Measurements from ENCODE around the gene OTOP1.
"Not testable (repeated sequence)": the region's sequence is repeated elsewhere in the genome, so short reads cannot be mapped to it uniquely, and the experiment has no call there.

Gene OTOP1, protein sequence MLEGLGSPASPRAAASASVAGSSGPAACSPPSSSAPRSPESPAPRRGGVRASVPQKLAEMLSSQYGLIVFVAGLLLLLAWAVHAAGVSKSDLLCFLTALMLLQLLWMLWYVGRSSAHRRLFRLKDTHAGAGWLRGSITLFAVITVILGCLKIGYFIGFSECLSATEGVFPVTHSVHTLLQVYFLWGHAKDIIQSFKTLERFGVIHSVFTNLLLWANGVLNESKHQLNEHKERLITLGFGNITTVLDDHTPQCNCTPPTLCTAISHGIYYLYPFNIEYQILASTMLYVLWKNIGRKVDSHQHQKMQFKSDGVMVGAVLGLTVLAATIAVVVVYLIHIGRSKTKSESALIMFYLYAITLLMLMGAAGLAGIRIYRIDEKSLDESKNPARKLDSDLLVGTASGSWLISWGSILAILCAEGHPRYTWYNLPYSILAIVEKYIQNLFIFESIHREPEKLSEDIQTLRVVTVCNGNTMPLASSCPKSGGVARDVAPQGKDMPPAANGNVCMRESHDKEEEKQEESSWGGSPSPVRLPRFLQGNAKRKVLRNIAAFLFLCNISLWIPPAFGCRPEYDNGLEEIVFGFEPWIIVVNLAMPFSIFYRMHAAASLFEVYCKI

DNA sequence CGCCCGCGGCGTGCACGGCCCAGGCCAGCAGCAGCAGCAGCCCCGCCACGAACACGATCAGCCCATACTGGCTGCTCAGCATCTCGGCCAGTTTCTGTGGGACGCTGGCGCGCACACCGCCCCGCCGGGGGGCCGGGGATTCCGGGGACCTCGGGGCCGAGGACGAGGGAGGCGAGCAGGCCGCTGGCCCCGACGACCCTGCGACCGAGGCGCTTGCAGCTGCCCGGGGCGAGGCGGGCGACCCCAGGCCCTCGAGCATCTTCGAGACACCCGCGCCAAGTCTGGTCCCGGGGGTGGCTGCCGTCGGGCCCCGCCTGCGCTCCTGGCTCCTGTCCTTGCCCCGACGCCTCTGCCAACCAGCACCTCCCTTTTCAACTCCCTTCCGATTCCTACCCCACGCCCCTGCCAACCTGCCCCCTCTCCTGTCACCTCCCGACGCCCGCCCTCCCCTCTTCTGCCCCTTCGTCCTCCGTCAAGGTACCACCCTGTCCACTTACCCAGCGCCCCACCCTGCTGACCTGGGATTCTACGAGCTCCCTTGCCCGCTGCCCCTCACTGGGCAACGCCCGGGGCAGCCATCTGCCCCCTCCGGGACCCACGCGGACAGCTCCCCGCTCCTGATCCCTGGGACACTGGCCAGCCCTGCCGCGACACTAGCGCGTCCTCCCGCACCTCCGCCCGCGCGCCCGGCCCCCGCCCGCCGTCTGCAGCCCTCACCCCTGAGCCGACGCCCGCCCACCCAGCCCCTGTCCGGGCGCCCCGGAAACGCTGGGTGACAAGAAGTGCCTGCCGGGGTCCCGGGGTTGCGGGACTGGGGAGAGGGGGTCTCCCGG, at the start of gene OTOP1:
Gene OTOP1 (minus strand): TSS at position 324 of the 833 bp plus-strand sequence. CDS start 65 bp downstream, at position 259.
- H3K27ac ChIP-seq: no peak within 1 kb of the TSS
- no peak for DNase-seq (ENCODE audit: low read depth, low spot score)

DNA sequence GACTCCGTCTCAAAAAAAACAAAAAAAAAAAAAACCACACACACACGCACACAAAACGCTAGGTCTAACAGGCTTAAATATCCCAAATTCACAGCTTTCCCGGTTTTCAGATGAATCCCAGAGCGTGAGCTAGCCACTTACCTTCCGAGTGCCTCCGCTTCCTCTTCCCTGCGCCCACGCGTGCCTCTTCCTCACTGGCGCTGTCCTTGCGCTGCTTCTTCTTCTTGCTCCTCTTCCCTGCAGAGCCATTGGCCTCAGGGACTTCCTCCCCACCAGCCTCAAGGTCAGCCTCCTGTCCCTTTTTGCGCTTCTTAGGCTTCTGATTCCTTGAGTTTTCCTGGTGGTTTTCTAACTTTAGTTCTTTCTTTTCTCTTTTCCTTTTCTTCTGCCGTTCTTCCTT, 47.5 kb upstream of the OTOP1 start:
- no peak overlapping the region for H3K27ac ChIP-seq
- no peak for DNase-seq (ENCODE audit: low read depth, low spot score)

DNA sequence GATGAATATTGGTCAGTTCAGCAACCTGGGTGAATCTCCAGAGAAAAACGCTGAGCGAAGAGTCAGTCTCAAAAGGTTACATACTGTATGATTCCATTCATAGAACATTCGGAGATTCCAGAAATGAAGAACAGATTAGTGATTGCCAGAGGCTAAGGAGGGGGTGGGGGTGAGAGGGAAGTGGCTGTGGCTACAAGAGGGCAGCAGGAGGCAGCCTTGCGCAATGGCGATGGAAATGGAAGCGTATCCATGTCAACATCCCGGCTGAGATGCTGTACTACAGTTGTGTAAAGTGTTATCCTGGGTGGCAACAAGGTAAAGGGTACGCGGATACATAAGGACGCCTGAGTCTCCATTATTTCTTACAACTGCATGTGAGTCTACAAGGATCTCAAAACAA, 45.2 kb upstream of the OTOP1 start:
- H3K27ac ChIP-seq: no peak overlapping the region
- DNase-seq (ENCODE audit: low read depth, low spot score): no peak

DNA sequence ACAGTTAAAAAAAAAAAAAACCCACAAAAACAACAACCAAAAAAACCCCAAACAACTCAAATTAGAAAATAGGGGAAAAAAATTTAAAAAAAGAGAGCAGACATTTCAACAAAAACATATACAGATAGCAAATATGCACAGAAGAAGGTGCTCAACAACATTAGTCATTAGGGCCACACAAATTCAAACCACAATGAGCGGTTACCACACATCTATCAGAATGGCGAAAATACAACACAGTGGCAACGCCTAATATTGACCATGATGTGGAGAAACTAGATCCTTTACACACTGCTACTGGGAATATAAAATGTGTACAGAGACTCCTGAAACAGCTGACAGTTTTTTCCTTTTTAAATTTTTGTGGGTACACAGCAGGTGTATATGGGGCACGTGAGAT, 43.8 kb upstream of the OTOP1 start:
- H3K27ac ChIP-seq: peak overlapping the region; percentile 95
- DNase-seq (ENCODE audit: low read depth, low spot score): no peak

DNA sequence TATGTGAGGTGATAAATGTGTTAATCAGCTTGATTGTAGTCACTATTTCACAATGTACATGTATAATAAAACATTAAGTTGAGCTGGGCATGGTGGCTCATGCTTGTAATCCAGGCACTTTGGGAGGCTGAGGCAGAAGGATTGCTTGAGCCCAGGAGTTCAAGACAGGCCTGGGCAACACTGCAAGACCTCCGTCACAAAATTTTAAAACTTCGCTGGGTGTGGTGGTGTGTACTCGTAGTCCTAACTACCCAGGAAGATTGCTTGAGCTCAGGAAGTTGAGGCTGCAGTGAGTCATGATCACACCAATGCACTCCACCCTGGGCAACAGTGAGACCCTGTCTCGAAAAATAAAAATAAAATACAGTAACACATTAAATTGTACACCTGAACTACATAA, 43.1 kb upstream of the OTOP1 start:
- peak overlapping the region; percentile 95 for H3K27ac ChIP-seq
- DNase-seq (ENCODE audit: low read depth, low spot score): peak; percentile 44

DNA sequence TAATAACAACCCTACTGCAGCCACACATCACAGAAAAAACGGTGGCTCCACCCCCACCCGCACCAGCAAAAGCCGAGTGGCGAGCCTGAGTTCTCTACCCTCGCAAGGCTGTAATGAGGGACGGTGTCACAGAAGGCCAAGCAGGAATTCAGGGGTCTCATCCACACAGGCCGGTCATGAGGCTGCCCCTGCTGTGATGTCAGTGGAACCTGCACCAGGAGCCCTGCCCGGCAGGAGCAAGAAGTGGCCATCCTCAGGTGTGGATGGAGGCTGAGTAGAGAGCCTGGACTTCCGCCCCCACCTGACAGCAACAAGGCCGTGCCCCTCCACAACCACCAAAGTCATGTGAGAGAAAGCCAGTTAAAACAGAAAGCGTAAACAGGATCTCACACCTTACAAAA, 42.6 kb upstream of the OTOP1 start:
- no peak for DNase-seq (ENCODE audit: low read depth, low spot score)
- H3K27ac ChIP-seq: peak overlapping the region; percentile 95

DNA sequence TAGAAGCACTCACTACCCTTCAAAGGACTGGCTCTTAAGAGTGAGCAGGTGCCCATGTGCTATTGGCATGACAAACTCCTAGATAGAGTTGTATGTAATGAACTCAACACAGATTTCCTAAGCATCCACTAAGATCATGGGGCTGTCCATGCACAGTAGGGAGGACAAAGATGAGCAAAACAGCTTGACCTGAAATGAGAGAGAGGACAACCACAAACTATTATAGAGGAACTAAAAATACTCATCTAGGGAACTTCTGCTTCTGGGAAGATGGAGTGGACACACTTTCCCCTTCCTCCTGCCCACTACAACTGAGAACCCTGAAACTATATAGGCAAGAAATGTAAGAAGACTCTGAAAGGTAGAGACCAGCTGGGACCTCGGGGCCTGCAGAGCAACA, 42.0 kb upstream of the OTOP1 start:
- DNase-seq (ENCODE audit: low read depth, low spot score): no peak
- peak overlapping the region; percentile 95 for H3K27ac ChIP-seq

DNA sequence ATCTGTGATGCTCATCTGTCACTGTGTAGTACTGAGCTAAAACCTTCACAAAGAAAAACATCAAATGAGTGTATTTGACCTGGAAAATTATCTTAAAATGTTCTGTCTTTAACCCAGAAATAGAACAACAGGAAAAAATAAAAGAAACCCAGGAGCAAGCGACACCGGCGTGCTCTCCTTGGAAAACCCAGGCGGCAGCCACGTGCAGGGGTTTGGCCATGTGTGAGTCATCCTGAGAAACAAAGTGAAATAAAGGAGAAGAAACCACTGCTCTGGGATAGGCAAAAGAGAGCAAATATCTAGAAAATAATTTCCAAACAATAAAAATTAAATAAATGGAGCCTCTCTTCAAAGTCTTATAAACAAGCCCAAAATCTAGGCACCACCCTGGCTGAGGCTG, 41.3 kb upstream of the OTOP1 start:
- H3K27ac ChIP-seq: no peak overlapping the region
- DNase-seq (ENCODE audit: low read depth, low spot score): no peak

DNA sequence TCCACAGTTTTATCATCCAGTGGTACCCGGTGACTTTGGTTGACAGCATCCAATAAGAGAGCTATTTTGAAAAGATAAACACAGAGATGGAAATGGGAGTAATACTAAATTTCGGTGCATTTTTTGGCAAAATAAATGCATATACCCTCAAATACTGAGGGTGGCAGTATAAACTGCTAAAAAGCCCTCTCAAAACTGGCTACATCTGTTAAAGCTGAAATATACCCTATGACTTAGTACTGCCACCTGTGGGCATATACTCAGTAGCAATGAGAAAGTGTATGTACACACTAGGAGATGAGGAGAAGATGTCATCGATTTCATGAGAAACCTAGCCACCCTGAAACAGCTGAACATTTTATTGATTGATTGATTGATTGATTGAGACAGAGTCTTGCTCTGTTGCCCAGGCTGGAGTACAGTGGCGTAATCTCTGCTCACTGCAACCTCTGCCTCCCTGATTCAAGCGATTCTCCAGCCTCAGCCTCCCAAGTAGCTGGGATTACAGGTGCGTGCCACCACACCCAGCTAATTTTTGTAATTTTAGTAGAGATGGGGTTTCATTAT, 33.5 kb upstream of the OTOP1 start:
- H3K27ac ChIP-seq: no peak overlapping the region
- DNase-seq (ENCODE audit: low read depth, low spot score): no peak

DNA sequence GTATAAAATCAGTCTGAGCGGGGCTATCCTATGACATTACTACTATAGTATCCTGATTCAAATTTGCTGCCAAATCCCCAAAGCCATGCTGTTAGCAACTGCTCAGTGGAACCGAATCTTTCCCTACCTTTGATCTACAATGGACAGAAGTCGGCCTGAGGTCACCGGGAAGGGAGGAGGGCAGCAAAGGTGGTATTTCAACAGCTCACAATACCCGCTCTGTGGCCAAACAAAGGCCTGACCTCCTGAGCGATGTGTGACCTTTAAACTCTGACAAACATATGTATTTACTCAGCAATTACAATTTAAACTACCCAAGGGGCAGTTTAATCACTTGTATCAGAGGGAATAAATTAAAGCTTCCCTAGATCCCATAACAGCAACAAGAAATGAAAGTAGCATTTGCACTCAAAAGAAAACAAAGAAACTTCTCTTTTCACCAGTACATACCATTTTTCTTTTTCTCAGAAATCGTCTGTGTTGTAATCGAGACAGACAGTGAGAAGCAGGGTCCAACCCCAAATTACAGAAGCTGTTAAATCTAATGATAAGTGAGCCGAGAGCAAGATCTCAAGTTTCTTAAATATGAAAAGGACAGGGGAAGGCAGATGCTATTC, 32.9 kb upstream of the OTOP1 start:
- H3K27ac ChIP-seq: no peak overlapping the region
- DNase-seq (ENCODE audit: low read depth, low spot score): no peak

DNA sequence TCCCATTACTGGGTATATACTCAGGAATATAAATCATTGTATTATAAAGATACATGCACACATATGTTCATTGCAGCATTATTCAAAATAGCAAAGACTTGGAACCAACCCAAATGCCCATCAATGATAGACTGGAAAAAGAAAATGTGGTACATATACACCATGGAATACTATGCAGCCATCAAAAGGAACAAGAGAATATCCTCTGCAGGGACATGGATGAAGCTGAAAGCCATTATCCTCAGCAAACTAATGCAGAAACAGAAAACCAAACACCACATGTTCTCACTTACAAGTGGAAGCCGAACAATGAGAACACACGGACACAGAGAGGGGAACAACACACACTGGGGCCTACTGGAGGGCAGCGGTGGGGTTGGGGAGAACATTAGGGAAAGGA, 31.0 kb upstream of the OTOP1 start:
- not testable (repeated sequence) for DNase-seq (ENCODE audit: low read depth, low spot score); H3K27ac ChIP-seq

DNA sequence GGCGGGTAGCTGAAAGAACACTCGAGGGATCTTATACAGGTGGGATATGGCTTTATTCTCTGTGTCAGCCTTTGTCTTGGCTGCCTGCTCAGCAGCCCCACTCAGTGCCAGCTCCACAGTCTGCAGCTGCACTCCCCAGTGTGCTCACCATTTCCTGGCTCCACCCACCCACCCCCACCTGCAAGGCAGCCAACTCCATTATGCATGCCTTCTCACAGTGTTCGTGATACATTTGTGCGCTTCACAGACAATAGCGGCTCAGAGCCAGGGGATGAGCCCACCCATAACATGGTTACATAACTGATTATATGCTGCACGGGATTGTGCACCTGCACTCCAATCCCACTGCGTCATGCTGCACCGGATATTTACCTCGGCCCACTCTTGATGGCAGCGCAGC, 30.1 kb upstream of the OTOP1 start:
- H3K27ac ChIP-seq: no peak overlapping the region
- no peak for DNase-seq (ENCODE audit: low read depth, low spot score)

DNA sequence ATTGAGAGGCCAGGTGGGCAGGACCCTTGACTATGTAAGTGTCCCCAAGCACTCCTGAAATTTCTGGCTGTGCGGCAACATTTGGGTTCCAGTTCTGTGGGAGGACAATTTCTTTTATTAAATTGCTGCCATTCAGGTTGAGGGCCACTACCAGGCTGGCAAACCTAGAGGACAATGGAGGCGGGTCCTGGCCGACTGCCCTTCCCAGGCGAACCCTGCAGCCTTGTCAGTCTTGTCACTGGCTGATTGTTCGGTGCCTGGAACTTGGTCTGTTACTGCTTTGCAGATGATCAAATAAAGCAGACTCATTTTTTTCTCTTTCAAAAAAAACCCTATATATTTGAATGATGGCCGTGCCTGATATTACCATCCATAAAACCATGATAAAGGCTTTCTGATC, 27.9 kb upstream of the OTOP1 start:
- H3K27ac ChIP-seq: no peak overlapping the region
- no peak for DNase-seq (ENCODE audit: low read depth, low spot score)

DNA sequence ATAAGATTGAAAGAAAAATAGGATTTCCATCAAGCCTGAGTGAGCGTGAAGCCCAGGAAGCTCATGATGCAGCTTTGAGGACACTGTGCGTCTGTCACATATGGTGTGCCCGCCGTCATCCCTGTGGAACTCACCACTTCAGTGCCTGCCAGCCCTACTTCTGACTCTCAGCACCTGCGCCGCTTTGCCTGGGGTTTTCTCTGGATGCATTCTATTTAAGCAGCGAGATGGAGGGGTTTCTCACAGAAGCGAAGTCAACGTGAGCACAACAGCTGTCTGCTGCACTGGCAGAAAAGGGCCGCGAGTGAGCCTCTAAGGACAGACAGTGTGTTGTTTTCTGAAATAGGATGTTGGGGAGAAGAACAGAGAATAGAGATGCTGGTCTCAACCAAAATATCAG, 27.5 kb upstream of the OTOP1 start:
- no peak overlapping the region for H3K27ac ChIP-seq
- no peak for DNase-seq (ENCODE audit: low read depth, low spot score)

DNA sequence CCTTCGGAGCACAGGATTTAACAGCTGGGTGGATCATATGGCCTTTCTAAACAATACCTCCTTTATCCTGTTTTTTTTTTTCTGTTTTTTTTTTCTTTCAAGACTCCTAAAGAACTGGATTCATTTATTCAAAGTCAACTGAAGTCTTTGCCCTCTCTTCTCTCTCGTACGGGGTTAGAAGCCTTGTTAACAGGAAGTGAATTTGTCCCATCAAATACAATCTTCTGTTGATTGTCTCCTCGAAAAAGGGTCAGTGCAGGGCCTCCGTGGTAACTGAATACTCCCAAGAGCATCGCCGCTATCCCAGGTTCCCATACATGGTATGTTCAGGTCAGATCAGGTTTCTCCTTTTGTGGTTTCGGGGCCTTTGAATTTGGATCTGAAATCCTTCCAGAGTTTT, 23.1 kb upstream of the OTOP1 start:
- DNase-seq (ENCODE audit: low read depth, low spot score): no peak
- no peak overlapping the region for H3K27ac ChIP-seq

DNA sequence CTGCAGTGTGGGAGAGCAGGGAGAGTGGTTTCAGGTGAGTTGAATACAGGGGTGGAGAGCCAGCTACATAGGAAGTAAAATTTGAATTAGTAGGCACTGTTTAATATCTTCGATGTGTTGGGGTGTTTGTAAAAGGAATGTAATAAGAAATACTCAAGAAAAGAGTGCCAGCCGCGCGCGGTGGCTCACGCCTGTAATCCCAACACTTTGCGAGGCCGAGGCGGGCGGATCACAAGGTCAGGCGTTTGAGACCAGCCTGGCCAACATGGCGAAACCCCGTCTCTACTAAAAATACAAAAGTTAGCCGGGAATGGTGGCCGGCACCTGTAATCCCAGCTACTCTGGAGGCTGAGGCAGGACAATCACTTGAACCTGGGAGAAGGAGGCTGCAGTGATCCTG, 22.6 kb upstream of the OTOP1 start:
- not testable (repeated sequence) for H3K27ac ChIP-seq

DNA sequence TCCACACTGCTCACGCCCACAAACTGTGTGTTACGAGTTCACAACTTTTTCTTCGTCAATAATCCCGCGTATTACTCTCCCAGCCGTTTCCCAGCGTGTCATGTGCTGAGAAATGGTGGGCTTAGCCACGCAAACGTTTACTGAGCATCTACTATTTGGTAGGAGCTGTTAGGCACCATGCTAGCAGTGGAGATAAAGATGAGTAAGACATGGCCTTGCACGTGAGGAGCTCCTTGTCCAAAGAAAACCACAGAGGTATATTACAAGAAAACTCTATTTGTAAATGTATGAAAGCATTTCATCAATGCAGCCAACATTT, 22.1 kb upstream of the OTOP1 start:
- DNase-seq (ENCODE audit: low read depth, low spot score): no peak
- peak overlapping the region; percentile 93 for H3K27ac ChIP-seq

More for the DNA sequence above, 22.6 kb upstream of the OTOP1 start:
- not testable (repeated sequence) for DNase-seq (ENCODE audit: low read depth, low spot score)

DNA sequence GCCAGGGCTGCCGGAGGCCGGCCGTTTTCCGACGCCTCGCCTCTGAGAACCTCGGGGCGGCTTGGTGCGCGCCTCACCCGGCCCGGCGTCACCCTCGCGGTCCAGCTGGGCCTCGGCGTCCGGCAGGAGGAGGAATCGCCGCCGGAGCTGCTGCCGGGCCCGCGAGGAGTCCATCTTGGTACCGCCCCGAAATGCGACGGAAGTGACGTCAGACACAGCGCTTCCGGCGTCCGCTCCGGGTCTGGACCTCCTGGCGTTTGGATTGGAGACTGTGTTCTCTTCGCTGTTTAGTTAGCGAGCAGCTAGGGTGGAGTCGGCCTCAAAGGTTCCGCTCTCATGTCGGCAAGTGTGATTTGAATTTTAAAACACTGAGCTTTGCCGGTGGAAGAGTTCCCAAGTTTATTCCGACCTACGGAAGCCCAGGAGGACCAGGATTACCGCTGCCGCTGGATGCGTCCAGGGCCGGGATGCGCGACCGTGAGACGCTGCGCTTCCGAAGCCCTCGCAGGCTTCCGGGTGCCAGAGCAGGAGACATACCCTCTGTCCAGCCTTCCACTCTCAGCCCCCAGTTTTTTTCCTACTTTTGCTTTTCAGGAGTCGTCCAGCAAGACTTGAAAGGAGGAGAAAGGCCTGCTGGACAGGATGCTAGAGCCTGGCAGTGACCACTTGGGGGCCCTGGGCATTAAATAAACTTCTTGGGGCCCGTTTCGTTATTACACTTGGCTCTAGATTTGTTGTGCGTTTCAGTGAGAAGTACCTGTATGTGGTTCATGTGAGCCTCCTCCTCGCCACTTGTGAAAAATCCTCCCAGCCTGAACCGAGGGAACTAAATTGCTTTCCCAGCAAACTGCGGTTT, 21.5 kb upstream of the OTOP1 start, which contains the start of gene TMEM128:
Gene TMEM128 (minus strand): TSS at position 195 of the 856 bp plus-strand sequence. CDS start 21 bp downstream, at position 174.
- DNase-seq (ENCODE audit: low read depth, low spot score): peak; percentile 55
- peak within 1 kb of the TSS; percentile 93 for H3K27ac ChIP-seq

DNA sequence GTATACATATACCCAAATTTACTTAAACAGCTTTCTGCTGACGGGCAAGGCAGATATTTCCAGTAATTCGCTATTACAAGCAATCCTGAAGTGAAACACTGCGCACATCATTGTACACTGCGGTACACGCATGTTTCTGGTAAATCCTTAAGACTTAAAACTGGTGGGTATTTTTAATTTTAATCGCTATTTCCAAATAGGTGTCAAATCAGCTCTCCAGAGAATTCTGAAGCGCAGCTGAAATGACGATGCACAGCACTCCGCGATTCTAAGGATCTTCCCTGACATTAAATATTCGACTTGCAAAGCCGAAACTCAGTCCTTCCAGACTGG, 20.9 kb upstream of the OTOP1 start:
- DNase-seq (ENCODE audit: low read depth, low spot score): no peak
- peak overlapping the region; percentile 93 for H3K27ac ChIP-seq

DNA sequence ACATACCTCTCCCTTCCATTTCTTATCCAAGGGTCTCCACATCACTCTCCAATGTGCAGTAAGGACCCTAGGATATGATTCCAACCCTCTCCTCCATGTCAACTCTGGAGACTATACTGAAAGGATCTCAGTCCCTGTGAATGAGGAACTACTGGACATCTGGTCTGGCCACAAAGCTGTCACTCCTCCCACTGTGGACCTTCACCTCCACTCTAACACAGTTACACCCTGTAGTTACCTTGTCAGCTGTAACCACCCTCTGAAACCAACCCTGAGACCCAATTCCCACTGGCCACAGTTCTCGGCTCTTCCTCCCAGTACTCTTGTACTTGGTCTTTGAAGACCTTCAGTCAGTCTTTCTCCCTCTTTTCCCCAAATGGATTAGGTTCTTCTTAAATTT, 18.4 kb upstream of the OTOP1 start:
- no peak overlapping the region for H3K27ac ChIP-seq
- no peak for DNase-seq (ENCODE audit: low read depth, low spot score)
